ENCODE measurements around the gene KDM1B. TPM values are rescaled to one million over a fixed set of nuclear protein-coding genes. Genes with fewer than 3 reads are reported as not detected.

KDM1B gene
- total RNA-seq, 2 donors from 2014 or later: 11.0 to 31.8 TPM

GRCh38 chr6:18126121-18126520, 29.1 kb upstream of the KDM1B start:
- Histone ChIP-seq H3K4me3 (no peak overlapping the region), H3K4me1 (replicated peaks) (no peaks in the 10 kb centered on the region), H3K9me3 (no peaks in the 10 kb centered on the region), H3K27me3 (replicated peaks; ENCODE audit: insufficient read depth) (no peaks in the 10 kb centered on the region), H3K27ac (no peak overlapping the region), H3K36me3 (no peaks in the 10 kb centered on the region)
- no peak for DNase-seq (ENCODE audit: low spot score)
- intact Hi-C loops (cut with DNase I): loop anchor here (10.0 kb wide), 2 partner anchors 291 to 531 kb away; no protein-coding TSS in a partner anchor
- no peak for TF ChIP-seq POLR2A (IDR thresholded peaks at IDR 0.05)
- no peak for TF ChIP-seq CTCF (IDR thresholded peaks at IDR 0.05)
- no peak for TF ChIP-seq POLR2AphosphoS5 (IDR thresholded peaks at IDR 0.05)
- WGBS: 59% methylated on average over 5 of the region's 5 CpGs

- no peak overlapping the region for H3K4me3 ChIP-seq
- intact Hi-C loops (cut with DNase I): no loop called here
- H3K27me3 ChIP-seq (replicated peaks; ENCODE audit: insufficient read depth): no peaks in the 10 kb centered on the region
- DNase-seq (ENCODE audit: low spot score): no peak
- H3K4me1 ChIP-seq (replicated peaks): no peaks in the 10 kb centered on the region
- no peaks in the 10 kb centered on the region for H3K36me3 ChIP-seq
- H3K9me3 ChIP-seq: no peaks in the 10 kb centered on the region
- H3K27ac ChIP-seq: no peak overlapping the region
- 99% methylated on average over 3 of the region's 3 CpGs for WGBS
- TF ChIP-seq POLR2A (IDR thresholded peaks at IDR 0.05) (no peak), POLR2AphosphoS5 (IDR thresholded peaks at IDR 0.05) (no peak), CTCF (IDR thresholded peaks at IDR 0.05) (no peak)
Measured at GRCh38 chr6:18132346-18132745, 22.9 kb upstream of the KDM1B start.

GRCh38 chr6:18135171-18135570, 20.1 kb upstream of the KDM1B start:
- no peak overlapping the region for H3K4me3 ChIP-seq
- H3K27me3 ChIP-seq (replicated peaks; ENCODE audit: insufficient read depth): no peaks in the 10 kb centered on the region
- H3K4me1 ChIP-seq (replicated peaks): no peaks in the 10 kb centered on the region
- no peaks in the 10 kb centered on the region for H3K9me3 ChIP-seq
- TF ChIP-seq POLR2A (IDR thresholded peaks at IDR 0.05): no peak
- no peak for TF ChIP-seq CTCF (IDR thresholded peaks at IDR 0.05)
- no peak for TF ChIP-seq POLR2AphosphoS5 (IDR thresholded peaks at IDR 0.05)
- H3K36me3 ChIP-seq: no peaks in the 10 kb centered on the region
- intact Hi-C loops (cut with DNase I): no loop called here
- 83% methylated on average over 2 of the region's 2 CpGs for WGBS
- DNase-seq (ENCODE audit: low spot score): no peak
- no peak overlapping the region for H3K27ac ChIP-seq

GRCh38 chr6:18136260-18136659, 19.0 kb upstream of the KDM1B start:
- intact Hi-C loops (cut with DNase I): no loop called here
- Histone ChIP-seq H3K36me3 (no peaks in the 10 kb centered on the region), H3K9me3 (no peaks in the 10 kb centered on the region), H3K4me3 (no peak overlapping the region), H3K27me3 (replicated peaks; ENCODE audit: insufficient read depth) (no peaks in the 10 kb centered on the region), H3K27ac (no peak overlapping the region), H3K4me1 (replicated peaks) (no peaks in the 10 kb centered on the region)
- DNase-seq (ENCODE audit: low spot score): no peak
- TF ChIP-seq CTCF (IDR thresholded peaks at IDR 0.05) (no peak), POLR2AphosphoS5 (IDR thresholded peaks at IDR 0.05) (peak; percentile 32), POLR2A (IDR thresholded peaks at IDR 0.05) (no peak)
- WGBS: 83% methylated on average over 10 of the region's 10 CpGs

DNA sequence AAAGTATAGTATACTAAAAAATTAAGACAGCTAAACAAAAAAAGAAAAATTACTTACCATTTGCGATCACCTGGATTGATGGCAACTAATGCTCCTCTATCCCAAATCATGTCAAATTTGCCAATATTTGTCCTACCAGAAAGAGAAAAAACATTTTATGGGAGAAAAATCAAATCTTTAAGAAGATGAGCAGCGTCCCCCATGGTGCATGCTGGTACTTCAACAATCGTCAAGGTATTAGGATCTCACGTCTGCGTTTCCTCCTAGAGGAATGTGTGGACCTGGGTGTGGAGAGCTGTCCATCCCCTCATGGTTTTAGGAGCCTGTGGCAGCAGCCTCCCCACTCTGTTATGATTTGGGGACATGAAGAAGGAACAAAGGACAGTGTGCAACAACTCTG, 16.3 kb upstream of the KDM1B start:
- no peaks in the 10 kb centered on the region for H3K36me3 ChIP-seq
- no peak for DNase-seq (ENCODE audit: low spot score)
- no peaks in the 10 kb centered on the region for H3K4me1 ChIP-seq (replicated peaks)
- no peak for TF ChIP-seq CTCF (IDR thresholded peaks at IDR 0.05)
- H3K4me3 ChIP-seq: no peak overlapping the region
- intact Hi-C loops (cut with DNase I): no loop called here
- H3K9me3 ChIP-seq: no peaks in the 10 kb centered on the region
- WGBS: 92% methylated on average over 5 of the region's 5 CpGs
- no peaks in the 10 kb centered on the region for H3K27me3 ChIP-seq (replicated peaks; ENCODE audit: insufficient read depth)
- H3K27ac ChIP-seq: no peak overlapping the region

Measured in prostate gland (tissue), 2 donors.